GM19438 (cell line): ENCODE measurements around the gene CEP41.
"Not testable (repeated sequence)": the region's sequence is repeated elsewhere in the genome, so short reads cannot be mapped to it uniquely, and the experiment has no call there.

Experiments
- ATAC-seq: cut with Tn5 transposase; IDR thresholded peaks from one replicate; pipeline ENCODE4 v1.9.1; 2021; ENCODE audit warnings: low read depth; ENCODE audit not compliant: unreplicated experiment

Gene CEP41

GRCh38 chr7:130393841-130394411 is 46.9 kb downstream of the CEP41 start:
- no peak for ATAC-seq

- ATAC-seq = no peak
Measured at GRCh38 chr7:130393101-130393561, 47.7 kb downstream of the CEP41 start.

- ATAC-seq = no peak
Measured at GRCh38 chr7:130390486-130390885, 50.3 kb downstream of the CEP41 start.

- no peak for ATAC-seq
Measured at GRCh38 chr7:130388671-130389070, 52.1 kb downstream of the CEP41 start.

- no peak for ATAC-seq
Measured at GRCh38 chr7:130387628-130388403, 53.0 kb downstream of the CEP41 start.

- no peak for ATAC-seq
Measured at GRCh38 chr7:130387306-130387627, 53.5 kb downstream of the CEP41 start.

GRCh38 chr7:130386876-130387275 is 53.9 kb downstream of the CEP41 start:
- ATAC-seq = no peak

GRCh38 chr7:130385600-130386066 is 55.2 kb downstream of the CEP41 start:
- ATAC-seq = no peak

GRCh38 chr7:130384841-130385599 is 55.8 kb downstream of the CEP41 start:
- no peak for ATAC-seq

- no peak for ATAC-seq
Measured at GRCh38 chr7:130384371-130384801, 56.4 kb downstream of the CEP41 start.

GRCh38 chr7:130383187-130383980 is 57.4 kb downstream of the CEP41 start:
- ATAC-seq = no peak

GRCh38 chr7:130381468-130382312 is 59.1 kb downstream of the CEP41 start:
- ATAC-seq = no peak

- ATAC-seq = no peak
Measured at GRCh38 chr7:130380861-130381455, 59.9 kb downstream of the CEP41 start.

GRCh38 chr7:130379921-130380860 is 60.6 kb downstream of the CEP41 start, which contains the start of gene CPA1:
TSS of gene CPA1 (plus strand) at chr7:130380494. CDS start at chr7:130380521, 27 bp downstream.
- ATAC-seq = no peak

- no peak for ATAC-seq
Measured at GRCh38 chr7:130379532-130379920, 61.3 kb downstream of the CEP41 start.

- no peak for ATAC-seq
Measured at GRCh38 chr7:130379019-130379418, 61.8 kb downstream of the CEP41 start.

GRCh38 chr7:130377178-130377577 is 63.6 kb downstream of the CEP41 start:
- ATAC-seq = no peak

- ATAC-seq = not testable (repeated sequence)
Measured at GRCh38 chr7:130376461-130376860, 64.4 kb downstream of the CEP41 start.
